WERI-Rb-1 (cell line): ENCODE measurements around the gene GADD45B.

ENCODE experiments used
- DNase-seq: peaks from one replicate; pipeline ENCODE4 v3.0.0-alpha.2; 2020
- H3K27ac ChIP-seq: fragments of 250-450 bp; sonication (Bioruptor Pico); 2 replicates; pipeline ENCODE4 v1.5.1; 2020; ENCODE audit warnings: mild to moderate bottlenecking, moderate library complexity
- H3K27me3 ChIP-seq: fragments of 250-450 bp; sonication (Bioruptor Pico); 2 replicates; pipeline ENCODE4 v1.5.1; 2021; ENCODE audit warnings: mild to moderate bottlenecking, low read depth, moderate library complexity; ENCODE audit not compliant: insufficient read depth, severe bottlenecking
- H3K36me3 ChIP-seq: fragments of 250-450 bp; sonication (Bioruptor Pico); 2 replicates; pipeline ENCODE4 v1.5.1; 2020; ENCODE audit warnings: mild to moderate bottlenecking, moderate library complexity
- H3K4me3 ChIP-seq: 2 replicates; pipeline ENCODE4 v1.5.1; 2011; ENCODE audit warnings: low read depth, mild to moderate bottlenecking, control low read depth, low read length
- H3K9me3 ChIP-seq: fragments of 250-450 bp; sonication (Bioruptor Pico); 2 replicates; pipeline ENCODE4 v1.5.1; 2021; ENCODE audit warnings: mild to moderate bottlenecking, moderate library complexity; ENCODE audit not compliant: severe bottlenecking
- TF ChIP-seq, protein P1 (sequence below): IDR thresholded peaks from 2 replicates; pipeline ENCODE4 v1.5.1; 2011; ENCODE audit warnings: low read depth, mild to moderate bottlenecking, control low read depth, inconsistent platforms, low read length

Gene GADD45B

DNA sequence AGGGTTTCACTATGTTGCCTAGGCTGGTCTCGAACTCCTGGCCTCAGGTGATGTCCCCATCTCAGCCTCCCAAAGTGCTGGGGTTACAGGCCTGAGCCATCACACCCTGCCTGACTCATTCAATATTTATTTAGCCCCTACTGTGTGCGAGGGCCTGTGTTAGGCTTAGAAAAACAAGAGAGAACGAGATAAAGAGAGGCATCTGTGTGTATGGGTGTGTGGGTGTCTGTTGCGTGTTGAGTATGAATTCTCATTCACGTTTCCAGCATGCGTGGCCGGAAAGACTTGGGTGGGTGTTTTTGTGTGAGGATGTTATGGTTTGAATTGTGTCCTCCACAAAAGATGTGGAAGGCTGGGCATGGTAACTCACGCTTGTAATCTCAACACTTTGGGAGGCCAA lies 9.5 kb downstream of the GADD45B start:
- peaks cover 28% of the 10 kb centered on the region for H3K27me3 ChIP-seq
- H3K4me3 ChIP-seq = no peak overlapping the region
- no peaks in the 10 kb centered on the region for H3K36me3 ChIP-seq
- no peaks in the 10 kb centered on the region for H3K9me3 ChIP-seq
- TF ChIP-seq, protein P1, sequence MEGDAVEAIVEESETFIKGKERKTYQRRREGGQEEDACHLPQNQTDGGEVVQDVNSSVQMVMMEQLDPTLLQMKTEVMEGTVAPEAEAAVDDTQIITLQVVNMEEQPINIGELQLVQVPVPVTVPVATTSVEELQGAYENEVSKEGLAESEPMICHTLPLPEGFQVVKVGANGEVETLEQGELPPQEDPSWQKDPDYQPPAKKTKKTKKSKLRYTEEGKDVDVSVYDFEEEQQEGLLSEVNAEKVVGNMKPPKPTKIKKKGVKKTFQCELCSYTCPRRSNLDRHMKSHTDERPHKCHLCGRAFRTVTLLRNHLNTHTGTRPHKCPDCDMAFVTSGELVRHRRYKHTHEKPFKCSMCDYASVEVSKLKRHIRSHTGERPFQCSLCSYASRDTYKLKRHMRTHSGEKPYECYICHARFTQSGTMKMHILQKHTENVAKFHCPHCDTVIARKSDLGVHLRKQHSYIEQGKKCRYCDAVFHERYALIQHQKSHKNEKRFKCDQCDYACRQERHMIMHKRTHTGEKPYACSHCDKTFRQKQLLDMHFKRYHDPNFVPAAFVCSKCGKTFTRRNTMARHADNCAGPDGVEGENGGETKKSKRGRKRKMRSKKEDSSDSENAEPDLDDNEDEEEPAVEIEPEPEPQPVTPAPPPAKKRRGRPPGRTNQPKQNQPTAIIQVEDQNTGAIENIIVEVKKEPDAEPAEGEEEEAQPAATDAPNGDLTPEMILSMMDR = no peak
- DNase-seq = no peak
- H3K27ac ChIP-seq = no peak overlapping the region

DNA sequence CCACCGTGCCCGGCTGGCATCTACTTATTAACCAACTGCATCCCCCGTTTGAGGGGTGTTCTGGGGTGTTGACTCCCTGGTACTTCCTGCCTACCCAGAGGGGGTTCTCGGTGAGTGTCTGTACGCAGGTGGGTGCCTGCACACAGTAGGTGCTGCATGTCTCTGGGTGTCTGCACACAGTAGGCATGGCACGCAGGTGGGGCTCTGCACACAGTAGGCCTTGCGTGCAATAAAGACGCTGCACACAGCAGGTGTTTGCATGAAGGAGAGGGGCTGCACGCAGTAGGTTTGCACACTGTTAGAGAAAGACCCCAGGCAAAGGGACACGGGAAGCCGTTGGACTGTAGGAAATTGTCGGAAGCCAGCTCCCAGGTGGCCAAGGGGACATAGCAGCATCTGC lies 11.2 kb downstream of the GADD45B start:
- DNase-seq = no peak
- Histone ChIP-seq H3K9me3 (no peaks in the 10 kb centered on the region), H3K27ac (no peak overlapping the region), H3K36me3 (no peaks in the 10 kb centered on the region), H3K27me3 (peaks cover 32% of the 10 kb centered on the region), H3K4me3 (no peak overlapping the region)
- TF ChIP-seq, protein P1 = no peak

DNA sequence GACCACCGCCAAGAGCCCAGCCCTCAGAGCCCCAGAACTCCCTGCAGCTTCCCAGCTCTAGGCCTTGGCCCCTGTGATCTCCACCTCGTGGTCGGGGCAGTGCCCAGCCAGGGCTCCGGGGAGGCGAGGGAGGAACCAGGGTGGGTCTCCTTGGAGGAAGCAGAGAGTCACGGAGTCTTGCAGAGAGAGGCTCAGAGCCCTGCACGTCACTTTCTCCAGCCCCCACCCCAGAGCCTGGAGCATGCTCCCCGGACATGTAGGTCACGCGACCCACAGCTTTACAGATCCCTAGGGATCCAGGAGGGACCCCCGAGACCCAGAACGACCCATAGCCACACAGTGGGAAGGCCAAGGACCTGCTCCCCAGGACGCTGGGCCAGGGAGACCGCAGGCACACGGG lies 11.9 kb downstream of the GADD45B start:
- H3K9me3 ChIP-seq = no peaks in the 10 kb centered on the region
- no peak overlapping the region for H3K4me3 ChIP-seq
- DNase-seq = no peak
- TF ChIP-seq, protein P1 = no peak
- H3K27ac ChIP-seq = no peak overlapping the region
- peaks cover 32% of the 10 kb centered on the region for H3K27me3 ChIP-seq
- H3K36me3 ChIP-seq = no peaks in the 10 kb centered on the region

DNA sequence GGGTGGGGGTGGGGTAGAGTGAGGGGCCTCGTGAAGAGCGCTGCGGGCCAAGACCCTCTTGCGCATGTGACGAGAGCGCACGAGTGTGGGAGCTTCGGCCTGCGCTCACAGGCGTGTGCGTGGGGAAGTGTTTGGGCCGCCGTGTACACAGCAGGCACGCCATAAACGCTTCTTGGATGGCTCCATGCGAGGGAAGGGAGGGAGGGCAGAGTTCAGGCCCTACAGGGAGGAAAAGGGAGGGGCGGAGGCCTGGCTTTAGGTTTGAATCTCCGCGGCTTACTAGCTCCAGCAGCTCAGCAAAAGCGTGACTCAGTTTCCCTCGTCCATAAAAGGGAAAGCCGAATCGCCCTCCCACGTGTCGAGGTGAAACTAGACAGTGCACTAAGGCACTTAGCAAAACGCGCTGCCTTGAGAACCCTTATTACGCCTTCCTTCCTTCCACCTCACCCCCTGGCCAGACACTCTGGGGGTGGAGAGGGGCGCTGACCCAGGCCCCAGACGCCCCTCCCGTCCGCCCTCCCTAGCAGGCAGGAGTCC lies 12.5 kb downstream of the GADD45B start:
- Histone ChIP-seq H3K4me3 (no peak overlapping the region; the same call in 1 of the 2 replicates), H3K27ac (no peak overlapping the region), H3K36me3 (no peaks in the 10 kb centered on the region), H3K9me3 (no peaks in the 10 kb centered on the region), H3K27me3 (peaks cover 32% of the 10 kb centered on the region)
- TF ChIP-seq, protein P1 = no peak
- no peak for DNase-seq

DNA sequence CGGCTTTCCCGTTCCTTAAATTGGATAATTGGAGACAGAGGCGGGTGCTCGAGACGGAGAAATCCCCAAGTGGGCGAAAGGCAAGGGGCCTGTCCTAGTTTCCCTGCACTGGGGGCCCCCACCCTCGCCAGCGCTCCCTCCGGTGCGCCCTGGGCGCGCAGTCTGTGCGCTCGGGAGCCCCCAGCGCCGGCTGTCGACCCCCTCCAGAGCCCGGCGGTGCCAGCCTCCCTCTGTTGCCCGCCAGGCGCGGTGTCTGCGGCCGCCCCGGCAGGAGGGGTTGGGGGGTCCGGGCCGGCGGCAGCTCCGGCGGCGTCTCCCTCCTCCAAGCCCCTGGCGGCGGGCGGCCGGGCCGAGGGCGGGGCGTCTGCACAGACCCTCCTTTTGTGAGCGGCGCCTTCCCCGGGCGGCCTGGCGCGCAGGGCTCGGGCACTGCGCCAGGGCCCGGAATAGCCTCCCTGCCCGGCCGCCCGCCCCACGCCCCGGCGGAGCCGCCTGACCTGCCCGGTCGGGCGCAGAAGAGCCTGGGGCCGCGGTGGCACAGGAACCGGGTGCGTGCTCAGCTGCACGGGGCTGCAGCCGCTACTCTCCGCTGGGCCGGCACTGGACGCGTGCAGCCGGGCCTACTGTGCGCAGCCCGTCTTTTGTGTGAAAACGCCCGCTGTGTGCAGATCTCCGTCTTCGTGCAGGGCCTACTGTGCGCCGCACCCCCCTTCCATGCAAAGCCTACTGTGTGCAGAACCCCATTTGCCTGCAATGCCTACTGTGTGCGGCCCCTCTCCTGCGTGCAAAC lies 13.2 kb downstream of the GADD45B start:
- H3K27me3 ChIP-seq = peaks cover 35% of the 10 kb centered on the region
- no peak for DNase-seq
- H3K9me3 ChIP-seq = no peaks in the 10 kb centered on the region
- TF ChIP-seq, protein P1 = no peak
- no peaks in the 10 kb centered on the region for H3K36me3 ChIP-seq
- no peak overlapping the region for H3K27ac ChIP-seq
- H3K4me3 ChIP-seq = peak overlapping the region; percentile 14

DNA sequence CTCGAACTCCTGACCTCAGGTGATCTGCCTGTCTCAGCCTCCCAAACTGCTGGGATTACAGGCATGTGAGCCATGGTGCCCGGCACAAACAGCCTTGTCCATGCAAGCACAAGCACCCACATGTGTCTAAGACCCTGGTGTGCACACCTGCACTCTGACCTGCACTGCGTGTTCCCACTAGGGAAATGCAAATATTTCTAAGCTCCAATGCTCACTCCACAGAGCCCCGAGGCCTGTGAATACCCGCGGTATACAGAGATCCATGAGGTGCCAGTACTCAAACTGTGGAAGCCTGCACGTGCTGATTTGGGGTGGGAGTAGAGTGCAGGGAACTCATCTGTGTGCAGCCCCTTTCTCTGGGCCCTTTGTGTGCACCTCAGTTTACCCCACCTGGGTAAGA lies 14.7 kb downstream of the GADD45B start:
- Histone ChIP-seq H3K36me3 (no peaks in the 10 kb centered on the region), H3K4me3 (no peak overlapping the region), H3K27ac (no peak overlapping the region), H3K27me3 (peaks cover 35% of the 10 kb centered on the region), H3K9me3 (no peaks in the 10 kb centered on the region)
- DNase-seq = no peak
- TF ChIP-seq, protein P1 = no peak
